Lung microvascular endothelial cell (primary cell): ENCODE results near the gene PLCL1. TPM values are rescaled to one million over a fixed set of nuclear protein-coding genes. Genes with fewer than 3 reads are reported as not detected.

Experiments used
- DNase-seq, 2 donors: peaks; one replicate each; pipeline versions ENCODE4 v3.0.0 to v3.0.0-alpha.2; 2010; ENCODE audit warnings: low read depth in 2 of 2
- total RNA-seq: library from RNA; depleted of rRNA; stranded (reverse); fragments of >200 nt; gene quantifications from 2 replicates; pipeline ENCODE4 v1.2.1, GENCODE V29; 2014

Gene PLCL1
- total RNA-seq, 1 donor from 2014 or later, result 0.20 TPM

DNA sequence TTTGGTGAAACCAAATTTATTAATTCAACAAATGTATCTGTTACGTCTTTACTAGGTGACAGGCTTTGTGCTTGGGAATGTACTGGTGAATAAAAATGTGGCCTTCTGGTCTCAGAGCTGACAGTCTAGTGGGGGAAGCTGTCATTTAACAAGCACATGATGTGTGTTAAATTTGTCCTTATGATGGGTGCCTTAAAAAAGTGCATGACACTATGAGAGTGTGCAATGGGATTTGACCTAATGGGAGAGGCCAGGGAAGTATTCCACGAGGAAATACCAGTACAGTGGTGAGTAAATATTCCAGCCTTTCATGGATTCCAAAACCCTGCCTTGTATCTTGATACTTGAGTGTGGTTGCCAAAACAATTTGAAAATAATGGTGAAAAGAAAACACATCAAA lies 308.9 kb downstream of the PLCL1 start:
- DNase-seq, result no peak

DNA sequence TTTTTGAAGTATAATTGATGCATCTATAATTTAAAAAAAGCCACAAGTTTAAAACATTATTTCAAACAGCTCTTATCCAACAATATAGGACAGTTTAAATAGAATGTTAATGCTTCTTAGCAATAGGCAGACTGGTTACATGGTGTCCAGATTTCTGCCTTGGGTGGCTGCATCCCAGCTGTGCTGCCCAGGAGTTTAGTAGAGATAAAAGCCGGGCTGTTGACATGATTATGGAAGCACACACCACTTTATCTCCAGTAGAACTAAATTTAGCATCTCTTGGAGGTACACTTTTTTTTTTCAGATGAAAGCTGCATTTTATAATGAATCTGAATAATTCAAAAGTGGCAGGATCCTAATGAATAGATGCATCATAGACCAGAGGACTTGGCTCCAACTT lies 309.7 kb downstream of the PLCL1 start:
- DNase-seq, result no peak

DNA sequence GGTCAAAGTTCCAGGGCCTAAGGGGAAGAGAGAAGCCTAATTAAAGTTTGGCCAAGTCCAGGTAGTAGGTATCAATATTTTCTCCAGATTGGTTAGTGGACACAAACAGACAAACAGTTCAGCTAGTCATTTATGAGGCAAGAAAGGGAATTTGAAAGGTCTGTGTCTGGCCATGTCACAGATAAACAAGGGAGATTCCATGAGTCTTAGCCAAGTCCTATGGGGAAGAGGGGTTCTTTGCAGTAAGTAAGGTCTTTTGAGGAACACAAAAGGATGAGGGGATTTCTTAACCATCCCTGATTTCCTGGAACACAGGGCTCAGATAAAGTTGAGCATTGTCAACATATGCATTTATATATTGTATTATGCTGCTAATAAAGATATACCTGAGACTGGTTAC lies 310.8 kb downstream of the PLCL1 start:
- DNase-seq, result no peak

DNA sequence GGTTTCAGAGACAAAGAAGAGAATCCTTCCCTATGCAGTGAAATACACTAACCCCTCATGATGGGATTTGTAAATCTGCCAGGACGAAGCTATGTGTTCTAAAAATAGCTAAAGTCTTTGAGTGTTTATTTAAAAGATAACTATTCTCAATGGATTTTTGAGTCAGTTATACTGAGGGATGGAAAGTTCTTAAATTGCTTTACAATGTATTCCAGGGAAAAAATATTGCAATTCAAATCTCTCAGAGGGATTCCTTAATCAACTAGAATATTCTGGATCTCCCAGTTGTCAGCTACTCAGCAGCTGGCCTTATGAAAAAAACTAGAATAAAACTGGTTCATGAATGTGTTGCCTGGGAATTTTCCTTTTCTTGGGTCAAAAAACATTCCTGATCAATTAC lies 312.4 kb downstream of the PLCL1 start:
- no peak for DNase-seq

DNA sequence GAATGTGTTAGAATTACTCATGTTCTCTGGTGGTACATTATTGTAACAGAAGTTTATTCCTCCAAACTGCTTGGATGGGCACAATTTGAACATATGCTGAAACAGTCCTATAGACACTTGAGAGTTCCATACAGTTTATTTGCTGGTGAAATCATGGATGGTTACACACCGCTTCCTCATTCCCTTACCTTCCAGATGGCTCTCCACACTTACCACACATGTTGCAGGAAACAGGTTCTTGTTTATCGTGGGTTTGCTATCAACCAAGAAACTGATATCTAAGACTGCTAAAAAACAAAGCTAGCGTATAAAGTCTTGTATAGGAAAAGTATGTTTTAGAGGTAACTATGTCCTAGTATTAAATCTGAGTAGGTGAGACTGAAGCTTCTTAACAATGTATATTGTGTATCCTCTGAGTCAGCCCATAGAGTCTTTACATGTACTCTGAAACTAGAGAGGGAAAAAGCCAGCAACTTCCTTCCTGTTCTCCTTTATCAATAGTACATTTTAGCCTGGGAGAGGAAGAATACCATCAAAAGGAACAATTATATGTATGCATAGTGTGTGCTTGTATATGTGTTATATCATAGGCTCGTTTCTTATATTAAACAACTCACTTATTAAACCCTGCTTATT lies 313.1 kb downstream of the PLCL1 start:
- no peak for DNase-seq

DNA sequence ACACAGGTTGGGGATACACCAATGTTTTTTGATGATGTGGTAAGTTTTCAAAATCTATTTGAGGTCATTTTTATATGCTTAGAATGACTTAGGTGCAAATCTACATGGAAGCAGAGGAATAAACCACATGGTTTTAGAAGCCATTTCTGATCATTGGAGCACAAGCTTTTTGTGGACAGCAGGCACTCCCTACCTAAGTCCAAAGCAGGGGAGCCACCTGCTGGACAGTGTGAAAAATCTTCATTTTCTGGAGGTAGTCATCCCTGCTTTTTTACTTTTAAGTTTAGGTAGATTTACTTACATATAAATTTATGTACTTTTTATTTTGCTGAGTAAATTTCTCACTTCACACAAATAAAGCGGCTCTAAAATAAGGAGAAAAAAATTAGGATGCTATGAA lies 323.2 kb downstream of the PLCL1 start:
- DNase-seq, result peak; percentile 72 to 81

DNA sequence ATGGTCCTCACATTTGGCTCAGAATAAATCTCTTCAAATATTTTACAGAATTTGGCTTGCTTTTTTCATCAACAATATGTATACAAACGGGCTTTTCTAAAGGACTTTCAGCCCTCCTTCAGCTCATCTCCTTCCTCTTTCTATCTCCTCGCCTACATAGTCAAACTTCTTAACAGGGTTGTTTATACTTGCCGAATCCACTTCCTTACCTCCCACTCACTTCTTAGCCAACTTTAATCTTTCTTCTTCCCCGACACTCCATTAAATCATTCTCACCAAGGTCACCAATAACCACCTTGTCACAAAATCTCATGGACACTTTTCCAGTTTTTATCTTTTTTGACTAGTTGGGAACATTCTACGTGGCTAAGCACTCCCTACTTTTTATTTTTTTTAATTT lies 325.2 kb downstream of the PLCL1 start:
- DNase-seq, result no peak

DNA sequence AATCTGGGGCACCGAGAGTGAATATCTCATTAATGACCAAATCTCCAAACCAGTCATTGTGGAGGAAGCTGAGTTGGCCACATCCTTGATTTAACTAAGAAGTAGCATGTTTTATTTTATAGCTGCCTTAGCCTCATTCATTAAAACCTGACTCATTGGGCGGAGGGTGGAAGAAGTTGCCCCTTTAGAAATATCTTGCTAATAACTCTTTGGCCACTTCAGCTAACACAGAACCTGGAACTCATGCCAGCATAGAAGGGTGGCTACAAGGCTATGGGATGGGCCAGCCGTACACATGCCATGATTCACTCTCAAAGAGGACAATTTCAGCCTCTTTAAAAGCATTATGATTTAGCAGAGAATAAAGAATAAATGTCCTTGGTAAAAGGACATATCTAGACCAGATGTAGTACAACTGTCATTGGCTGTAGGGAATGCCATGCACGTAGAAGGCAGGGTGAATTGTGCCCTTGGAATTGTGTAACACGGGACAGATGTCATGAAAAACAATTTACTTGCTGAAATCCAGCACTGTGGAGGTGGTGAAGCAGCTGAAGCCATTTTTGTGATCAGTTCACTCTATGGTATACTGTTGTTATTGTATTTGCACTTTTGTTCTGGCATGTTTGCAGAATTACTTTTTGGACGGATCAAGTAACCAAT lies 330.0 kb downstream of the PLCL1 start:
- no peak for DNase-seq

DNA sequence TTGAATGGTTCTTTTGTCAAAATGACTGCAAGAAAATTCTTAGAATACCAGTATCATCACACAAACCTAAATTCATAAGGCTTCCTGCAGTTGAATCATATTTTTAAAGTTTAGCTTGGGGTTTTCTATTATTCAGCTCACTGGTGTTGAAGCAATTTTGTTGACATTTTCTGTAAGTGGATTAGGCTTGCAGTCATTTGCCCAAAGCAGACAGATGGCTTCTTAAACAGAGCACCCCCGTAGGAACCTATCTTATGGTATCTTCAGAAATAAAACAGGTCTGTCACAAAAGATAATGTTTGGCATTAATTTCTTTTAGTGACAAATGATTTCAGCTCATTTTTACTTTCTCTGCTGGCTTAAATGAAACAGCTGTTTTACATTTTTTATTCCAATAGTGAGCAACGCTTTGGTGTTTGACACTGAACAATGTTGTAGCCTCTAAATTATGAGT lies 331.1 kb downstream of the PLCL1 start:
- no peak for DNase-seq

DNA sequence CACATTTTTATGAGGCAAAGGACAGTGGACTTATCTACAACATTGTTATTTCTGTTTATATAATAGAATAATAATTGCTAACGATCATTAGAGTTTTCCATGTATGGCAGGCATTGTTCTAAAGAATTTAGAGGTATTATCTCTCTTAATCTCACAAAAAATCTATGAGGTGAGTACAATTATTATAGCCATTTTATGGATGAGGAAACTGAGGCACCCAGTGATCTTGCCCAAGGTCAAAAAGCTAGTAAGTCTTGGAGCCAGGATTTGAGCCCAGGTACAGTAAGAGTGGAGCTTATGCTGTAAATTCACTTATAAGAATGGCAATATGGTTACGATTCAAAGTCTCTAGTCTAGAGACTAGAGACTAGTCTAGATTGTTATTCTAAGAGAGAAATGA lies 331.7 kb downstream of the PLCL1 start:
- no peak for DNase-seq

DNA sequence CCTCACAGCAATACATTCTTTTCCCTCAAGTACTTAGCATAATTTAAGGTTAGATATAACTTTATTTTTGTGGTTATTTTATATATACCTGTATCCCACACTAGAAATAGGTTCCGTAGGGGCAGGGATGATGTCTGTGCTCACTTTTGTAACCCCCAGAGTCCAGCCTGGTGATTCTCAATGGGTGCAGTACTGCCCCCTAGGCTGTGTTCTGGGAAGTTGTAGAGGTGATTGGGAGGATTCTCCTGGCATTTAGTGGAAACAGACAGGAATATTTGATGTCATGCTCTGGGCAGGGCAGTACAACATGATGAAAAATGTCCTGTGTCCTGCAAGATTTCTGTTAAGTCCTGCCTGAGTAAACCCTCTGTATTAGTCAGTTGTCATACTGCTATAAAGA lies 333.3 kb downstream of the PLCL1 start:
- DNase-seq, result no peak

DNA sequence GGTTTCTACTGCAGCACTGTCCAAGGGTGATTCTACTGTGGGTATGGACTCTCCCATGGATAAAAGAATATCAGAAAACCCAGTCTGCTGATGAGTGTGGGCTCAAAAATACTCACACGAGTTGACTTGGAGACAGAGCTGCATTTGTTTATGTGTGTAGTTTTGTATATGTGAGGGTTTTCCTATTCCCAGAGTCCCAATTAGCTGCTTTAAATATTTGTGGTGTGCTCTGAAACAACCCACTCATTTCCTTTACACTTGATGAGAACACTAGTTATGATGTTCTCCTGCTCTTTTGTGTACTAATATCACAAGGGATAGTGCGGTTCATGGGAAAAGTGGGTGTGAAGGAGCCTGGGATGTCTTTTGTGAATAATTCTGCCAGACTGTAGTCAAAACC lies 337.3 kb downstream of the PLCL1 start:
- DNase-seq, result no peak

DNA sequence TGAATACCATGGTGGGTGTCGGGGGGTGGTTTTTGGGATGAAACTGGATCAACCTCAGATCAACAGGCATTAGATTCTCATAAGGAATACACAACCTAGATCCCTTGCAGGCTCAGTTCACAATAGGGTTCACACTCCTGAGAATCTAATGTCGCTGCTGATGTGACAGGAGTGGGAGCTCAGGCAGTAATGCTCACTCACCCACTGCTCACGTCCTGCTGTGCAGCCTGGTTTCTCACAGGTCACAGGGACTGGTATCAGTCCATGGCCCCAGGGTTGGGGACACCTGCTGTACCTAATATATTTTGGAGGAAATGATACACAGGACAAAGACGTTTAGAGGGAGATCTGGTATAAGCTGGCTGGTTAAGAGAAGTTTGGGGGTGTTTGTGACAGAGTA lies 338.8 kb downstream of the PLCL1 start:
- DNase-seq, result no peak

DNA sequence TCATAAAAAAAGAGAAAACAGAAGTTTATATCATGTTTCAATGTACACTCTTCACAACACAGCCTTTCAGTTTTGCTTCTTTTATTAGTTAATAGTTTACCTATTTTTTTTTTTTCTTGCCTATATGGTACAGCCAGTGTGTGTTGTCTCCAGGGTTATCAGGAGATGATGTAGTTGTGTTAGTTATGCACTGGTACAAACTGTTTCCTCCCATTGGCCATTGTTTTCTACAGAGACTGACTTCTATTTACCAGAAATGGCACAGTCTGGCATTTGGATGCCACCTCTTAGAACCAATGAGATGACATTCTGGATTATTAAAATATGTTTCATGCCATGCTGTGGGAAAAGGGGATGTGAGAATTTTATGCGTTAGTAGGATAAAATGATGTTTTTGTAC lies 339.4 kb downstream of the PLCL1 start:
- DNase-seq, result no peak

DNA sequence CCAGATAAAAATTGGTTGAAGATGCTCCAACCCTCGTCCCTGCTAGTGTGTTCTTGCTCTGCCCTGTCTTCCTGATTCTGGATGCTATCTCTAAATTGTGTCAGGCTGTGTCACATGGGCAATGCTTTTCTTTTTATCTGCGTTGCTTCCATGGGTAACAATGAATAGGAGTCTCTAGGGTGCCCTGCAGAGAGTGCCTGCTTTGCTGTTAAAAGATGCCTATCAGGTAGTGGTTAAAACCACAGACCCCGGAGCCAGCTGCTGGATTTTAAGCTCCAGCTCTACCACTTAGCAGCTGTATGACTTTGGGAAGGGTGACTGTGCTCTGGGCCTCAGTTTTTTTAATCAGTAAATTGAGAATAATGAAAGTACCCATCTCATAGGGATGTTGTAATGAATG lies 340.3 kb downstream of the PLCL1 start:
- DNase-seq, result no peak

DNA sequence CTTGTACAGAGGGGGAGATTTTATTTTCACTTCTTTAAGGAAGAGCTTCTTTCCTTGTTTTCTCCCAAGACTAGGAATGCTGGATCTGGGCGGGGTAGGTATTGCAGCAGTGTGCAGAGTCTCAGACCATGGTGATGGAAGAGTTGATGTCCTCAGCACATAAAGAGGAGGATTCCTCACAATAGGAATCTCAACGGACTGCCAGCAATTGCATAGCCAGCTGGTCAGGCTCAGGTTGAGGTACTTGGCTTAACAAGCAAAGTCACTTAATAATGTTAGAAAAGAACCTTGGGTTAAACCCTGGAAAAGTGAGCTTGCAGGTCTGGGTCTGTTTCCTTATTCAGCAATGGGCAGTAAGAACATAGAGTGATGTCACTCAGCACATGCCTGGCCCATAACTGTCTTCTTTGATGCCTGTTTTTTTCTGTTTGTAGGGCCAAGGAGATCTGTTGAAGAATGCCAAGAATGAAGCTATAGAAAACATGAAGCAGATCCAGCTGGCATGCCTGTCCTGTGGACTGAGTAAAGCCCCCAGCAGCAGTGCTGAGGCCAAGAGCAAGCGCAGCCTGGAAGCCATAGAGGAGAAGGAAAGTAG lies 342.1 kb downstream of the PLCL1 start:
- no peak for DNase-seq

DNA sequence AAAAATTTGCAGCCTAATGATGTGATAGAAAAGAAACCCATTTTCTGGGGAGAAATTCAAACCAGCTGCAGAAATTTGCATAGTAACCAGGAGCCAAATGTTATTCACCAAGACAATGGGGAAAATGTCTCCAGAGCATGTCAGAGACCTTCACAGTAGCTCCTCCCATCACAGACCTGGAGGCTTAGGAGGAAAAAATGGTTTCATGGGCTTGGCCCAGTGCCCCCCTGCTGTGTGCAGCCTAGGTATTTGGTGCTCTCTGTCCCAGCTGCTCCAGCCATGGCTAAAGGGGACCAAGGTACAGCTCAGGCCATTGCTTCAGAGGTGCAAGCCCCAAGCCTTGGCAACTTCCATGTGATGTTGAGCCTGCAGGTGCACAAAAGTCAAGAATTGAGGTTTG lies 352.9 kb downstream of the PLCL1 start:
- no peak for DNase-seq

DNA sequence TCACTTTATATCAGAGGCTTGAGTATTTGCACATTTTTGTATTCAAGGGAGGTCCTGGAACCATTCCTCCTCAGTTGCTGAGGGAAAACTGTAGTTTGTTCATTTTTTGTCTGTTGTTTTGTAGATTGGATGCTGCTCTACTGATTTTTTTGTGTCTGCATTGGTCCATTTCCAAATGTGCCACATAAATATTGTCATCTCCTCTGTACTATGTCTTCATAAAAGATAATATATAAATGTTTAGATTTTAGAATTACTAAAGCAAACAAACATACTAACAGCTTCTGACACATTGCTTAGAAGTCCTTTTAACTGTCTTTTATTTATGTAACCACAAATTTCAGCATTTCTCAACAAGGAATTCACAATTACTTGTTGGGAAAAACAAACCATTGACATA lies 356.8 kb downstream of the PLCL1 start:
- DNase-seq, result no peak

DNA sequence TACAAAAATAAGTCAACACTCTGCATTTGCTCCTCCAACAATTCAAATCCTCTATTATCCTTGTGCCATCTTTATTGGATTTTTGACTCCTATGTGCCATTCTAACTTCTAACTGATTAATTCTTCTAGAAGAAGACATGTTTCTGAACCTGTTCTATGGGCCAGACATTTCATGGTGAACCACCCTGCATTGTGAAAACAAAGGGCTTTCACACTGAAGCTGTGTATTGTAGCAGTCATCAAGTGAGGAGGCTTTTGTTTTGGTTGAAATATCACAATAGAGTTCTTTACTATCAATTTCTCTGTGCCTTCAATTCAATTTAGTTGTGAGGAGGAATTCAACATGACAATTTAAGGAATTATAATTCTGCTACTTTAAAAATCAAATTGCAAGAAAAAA lies 357.9 kb downstream of the PLCL1 start:
- DNase-seq, result no peak

DNA sequence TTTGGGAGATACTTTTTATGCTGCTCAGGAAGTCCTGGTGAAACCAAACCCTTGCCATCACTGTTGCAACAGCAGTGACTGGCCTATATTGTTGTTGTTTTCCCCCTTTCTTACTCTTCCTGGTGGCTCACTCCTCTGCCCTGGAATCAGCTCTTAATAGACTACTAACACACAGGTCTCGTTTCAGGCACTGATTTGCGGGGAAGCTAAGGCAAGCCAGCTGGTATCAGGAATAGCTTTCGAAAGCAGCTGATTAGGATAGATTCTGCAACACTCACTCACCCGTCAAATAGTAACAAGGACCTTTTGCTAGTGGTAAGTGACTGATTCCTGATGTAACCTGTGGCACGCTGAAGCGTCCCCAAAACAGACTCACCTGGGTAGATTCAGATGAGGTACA lies 360.4 kb downstream of the PLCL1 start:
- DNase-seq, result no peak

DNA sequence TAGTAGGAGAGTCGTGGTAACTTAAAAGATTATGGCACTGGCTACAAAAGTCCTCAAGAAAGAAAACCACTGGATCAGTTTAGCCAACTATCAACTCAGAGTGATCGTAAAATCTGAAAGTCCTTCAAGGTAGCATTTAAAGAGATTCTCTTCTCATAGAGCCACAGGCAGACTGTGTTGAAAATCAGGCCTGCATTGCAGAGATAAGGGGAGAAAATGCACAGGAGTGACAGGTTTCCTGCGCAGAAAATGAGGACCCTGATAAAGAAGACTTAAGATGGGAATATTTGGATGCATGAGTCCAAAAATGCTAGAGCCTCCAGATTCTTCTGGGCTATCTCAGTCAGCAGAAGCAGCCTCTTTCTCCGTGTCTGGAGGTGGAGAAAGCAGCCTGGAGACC lies 360.9 kb downstream of the PLCL1 start:
- no peak for DNase-seq

DNA sequence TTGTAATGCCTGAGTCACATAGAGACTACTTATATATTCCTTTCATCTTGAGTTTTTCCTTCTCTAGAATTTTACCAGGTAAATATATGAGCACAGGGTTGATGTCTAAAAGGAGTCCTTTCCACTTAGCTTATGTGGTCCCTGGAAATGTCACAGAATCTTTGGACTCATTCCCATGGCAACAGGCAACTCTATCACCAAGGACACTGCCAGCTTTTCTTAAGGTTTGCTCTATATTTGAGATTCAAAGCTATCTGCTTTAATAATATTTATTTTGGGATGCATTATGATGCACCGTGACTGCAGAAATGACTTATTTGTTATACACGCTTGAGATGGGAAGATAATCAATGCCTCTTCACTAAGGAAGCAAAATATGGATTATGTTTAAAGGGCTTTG lies 363.0 kb downstream of the PLCL1 start:
- no peak for DNase-seq

DNA sequence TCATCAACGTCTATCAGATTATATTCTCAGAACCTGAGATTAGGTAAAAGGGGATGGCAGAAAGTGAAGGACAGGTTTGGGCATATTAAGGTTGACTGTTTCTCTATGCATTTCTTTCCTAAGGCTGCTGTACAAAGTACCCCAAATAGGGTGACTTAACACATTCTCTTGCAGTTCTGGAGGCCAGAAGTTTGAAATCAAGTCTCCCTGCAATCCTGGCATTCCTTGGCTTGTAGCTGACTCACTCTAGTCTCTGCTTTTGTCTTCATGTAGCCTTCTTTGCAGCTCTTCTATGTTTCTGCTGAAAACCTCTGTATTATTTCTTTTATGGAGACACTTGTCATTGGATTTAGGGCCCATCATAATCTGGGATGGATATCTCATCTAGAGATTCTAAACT lies 364.3 kb downstream of the PLCL1 start:
- DNase-seq, result no peak
